Measurements from ENCODE around the gene MIF4GD.

GRCh38 chr17:75227729-75228128 lies 43.3 kb downstream of the MIF4GD start:
- TF ChIP-seq, protein P1, sequence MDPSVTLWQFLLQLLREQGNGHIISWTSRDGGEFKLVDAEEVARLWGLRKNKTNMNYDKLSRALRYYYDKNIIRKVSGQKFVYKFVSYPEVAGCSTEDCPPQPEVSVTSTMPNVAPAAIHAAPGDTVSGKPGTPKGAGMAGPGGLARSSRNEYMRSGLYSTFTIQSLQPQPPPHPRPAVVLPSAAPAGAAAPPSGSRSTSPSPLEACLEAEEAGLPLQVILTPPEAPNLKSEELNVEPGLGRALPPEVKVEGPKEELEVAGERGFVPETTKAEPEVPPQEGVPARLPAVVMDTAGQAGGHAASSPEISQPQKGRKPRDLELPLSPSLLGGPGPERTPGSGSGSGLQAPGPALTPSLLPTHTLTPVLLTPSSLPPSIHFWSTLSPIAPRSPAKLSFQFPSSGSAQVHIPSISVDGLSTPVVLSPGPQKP (IDR thresholded peaks at IDR 0.05; ENCODE audit: low read depth, low read length), result no peak
- TF ChIP-seq CTCF (IDR thresholded peaks at IDR 0.05 in 2 of 3, conservative IDR thresholded peaks at IDR 0.05 in 1 of 3; ENCODE audit: control insufficient read depth in 2 of 3, extremely low read depth in 1 of 3, insufficient read depth in 1 of 3, low read depth in 3 of 3, low read length in 3 of 3) (no peak), PKNOX1 (IDR thresholded peaks at IDR 0.05) (no peak), SUZ12 (IDR thresholded peaks at IDR 0.05; ENCODE audit: unreplicated experiment) (no peak)
